OCI-M1 (cell line): Measurements from ENCODE around the gene OR2B6.
A peak's percentile ranks its signal among the peaks of the same experiment; 100 is the strongest.
"Not testable (repeated sequence)": the region's sequence is repeated elsewhere in the genome, so short reads cannot be mapped to it uniquely, and the experiment has no call there.

ENCODE experiments used
- DNase-seq: peaks from one replicate; lab custom pipeline; 2025; lab: John Stamatoyannopoulos, UW

The OR2B6 gene

DNA sequence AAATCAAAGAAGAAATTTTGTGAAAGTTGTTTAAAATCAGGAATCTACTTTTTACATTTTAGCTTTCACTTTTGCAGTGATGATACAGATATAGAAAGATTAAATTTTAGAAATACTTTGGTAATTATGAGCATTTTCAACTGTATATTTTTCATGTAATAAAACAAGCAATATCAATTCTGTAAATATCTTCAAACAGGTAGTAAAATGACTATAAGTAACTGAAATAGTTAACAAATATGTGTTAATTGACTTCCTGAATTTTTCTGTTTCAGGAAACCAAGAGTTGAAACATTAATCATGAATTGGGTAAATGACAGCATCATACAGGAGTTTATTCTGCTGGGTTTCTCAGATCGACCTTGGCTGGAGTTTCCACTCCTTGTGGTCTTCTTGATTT is at the start of gene OR2B6:
Gene OR2B6, plus strand, starts transcription at position 301 of the 400 bp plus-strand sequence. Its CDS starts 0 bp downstream, at position 301.
- no peak for DNase-seq

DNA sequence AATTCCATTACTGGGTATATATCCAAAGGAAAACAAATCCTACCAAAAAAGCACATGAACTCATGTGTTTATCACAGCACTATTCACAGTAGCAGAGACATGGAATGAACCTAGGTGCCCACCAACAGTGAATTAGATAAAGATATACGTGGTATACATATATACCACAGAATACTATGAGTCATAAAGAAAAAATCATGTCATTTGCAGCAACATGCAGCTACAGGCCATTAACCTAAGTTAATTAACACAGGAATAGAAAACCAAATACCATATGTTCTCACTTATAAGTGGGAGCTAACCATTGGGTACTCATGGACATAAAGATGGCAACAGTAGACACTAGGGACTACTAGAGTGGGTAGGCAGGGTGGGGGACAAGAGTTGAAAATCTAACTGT is 49.0 kb upstream of the OR2B6 start:
- no peak for DNase-seq

DNA sequence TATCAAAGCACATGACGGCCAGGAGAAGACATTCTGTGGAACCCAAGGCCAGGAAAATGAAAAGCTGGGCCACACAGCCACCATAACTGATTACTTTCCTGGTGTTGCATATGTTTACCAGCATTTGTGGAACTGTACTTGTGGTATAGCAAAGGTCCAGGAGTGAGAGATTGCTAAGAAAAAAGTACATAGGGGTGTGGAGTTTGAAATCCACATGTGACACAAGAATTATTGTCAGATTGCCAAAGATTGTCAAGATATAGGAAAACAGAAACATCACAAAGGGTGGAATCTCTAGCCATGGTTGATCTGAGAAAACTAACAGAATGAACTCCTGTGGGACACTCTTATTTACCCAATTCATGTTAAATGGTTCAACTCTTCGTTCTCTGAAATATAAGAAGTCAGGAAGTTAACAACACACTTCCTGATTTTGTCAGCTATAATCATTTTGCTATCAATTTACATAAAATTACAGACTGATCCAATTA is 45.0 kb upstream of the OR2B6 start, which contains the start of gene OR2B2:
Gene OR2B2, minus strand, starts transcription at position 441 of the 491 bp plus-strand sequence. Its CDS starts 77 bp downstream, at position 364.
- DNase-seq = peak; percentile 30

DNA sequence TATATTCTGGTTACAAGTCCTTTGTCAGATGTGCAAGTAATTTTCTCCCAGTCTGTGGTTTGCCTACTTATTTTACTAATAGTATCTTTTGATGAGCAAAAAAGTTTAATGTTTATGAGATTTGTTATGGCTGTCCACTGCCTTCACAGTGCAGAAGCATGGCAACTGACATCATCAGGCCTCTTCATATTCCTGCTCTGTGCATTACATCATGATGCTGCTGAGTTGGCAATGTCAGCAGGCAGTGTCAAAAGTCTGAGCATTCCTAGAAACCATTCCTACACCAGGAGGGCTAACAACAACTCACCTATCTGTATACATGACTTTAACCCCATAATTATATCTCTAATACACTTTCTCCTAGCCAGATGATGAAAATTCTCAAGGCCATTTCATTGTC is 34.1 kb upstream of the OR2B6 start:
- no peak for DNase-seq

DNA sequence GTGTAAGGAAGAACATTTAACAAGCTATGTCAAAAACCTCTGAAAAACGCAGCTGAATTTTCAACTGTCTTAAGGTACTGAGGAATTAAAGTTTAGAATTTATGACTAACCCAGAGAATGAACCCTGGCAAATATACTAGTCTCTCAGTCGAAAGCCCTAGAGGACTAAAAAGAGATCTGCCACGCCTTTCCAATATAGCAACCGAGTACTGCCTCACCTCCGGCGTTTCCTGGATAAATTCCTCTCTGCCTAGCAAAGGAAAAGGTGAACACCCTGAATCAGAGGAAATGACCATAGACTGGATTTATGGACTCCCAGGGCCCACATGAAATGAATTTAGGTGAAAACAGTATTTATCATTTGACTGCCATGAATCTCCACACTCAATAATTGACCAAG is 32.9 kb upstream of the OR2B6 start:
- DNase-seq = no peak

DNA sequence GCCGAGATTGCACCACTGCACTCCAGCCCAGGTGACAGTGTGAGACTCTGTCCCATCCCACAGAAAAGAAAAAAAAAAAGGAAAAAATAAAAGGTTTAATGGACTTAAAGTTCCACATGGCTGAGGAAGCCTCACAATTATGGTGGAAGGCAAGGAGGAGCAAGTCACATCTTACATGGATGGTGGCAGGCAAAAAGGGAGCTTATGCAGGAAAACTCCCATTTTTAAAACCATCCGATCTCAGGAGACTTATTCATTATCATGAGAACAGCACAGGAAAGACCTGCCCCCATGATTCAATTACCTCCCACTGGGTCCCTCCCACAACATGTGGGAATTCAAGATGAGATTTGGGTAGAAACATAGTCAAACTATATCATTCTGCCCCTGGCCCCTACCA is 29.0 kb upstream of the OR2B6 start:
- DNase-seq = not testable (repeated sequence)

DNA sequence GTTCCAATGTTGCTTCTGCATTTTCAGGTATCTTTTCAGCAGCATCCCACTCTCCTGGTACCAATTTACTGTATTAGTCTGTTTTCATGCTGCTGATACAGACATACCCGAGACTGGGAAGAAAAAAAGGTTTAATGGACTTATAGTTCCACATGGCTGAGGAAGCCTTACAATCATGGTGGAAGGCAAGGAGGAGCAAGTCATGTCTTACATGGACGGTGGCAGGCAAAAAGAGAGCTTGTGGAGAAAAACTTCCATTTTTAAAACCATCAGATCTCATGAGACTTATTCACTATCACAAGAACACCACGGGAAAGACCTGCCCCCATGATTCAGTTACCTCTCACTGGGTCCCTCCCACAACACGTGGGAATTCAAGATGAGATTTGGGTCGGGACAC is 27.1 kb upstream of the OR2B6 start:
- not testable (repeated sequence) for DNase-seq

DNA sequence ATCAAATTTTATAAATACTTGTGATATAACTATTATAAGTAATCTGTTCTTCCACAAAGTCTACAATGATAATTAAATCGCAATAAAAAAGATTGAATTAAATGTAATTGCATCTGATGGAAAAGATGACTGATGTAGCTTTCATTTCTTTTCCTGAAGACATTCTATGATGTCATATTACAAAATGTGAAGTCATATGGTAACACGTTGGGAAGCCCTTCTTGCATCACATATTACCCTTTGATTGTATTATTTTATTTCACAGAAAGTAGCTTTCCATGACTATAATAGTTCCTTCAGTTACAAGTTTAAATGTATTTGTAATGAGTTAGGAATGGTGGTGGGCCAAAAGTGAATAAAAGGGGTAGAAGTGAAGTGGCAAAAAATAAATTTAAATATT is 25.8 kb upstream of the OR2B6 start:
- DNase-seq = no peak

DNA sequence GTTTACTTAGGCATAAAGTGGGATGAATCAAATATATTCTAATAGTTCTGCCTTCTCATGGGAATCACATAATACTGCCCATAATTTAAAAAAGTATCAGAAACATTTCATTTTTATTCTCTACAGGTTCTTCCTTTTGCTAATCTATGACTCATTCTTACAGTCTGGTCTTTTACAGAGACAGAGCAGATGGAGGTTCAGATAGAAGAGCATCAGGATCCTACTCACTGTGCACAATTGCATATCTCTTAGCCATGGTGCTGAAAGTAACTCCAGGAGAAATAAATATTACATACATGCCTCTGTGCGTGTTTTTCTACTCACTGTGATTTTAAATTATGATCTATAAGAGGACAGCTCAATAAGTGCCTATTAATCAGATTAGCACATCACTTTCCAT is 16.3 kb upstream of the OR2B6 start:
- peak; percentile 59 for DNase-seq

DNA sequence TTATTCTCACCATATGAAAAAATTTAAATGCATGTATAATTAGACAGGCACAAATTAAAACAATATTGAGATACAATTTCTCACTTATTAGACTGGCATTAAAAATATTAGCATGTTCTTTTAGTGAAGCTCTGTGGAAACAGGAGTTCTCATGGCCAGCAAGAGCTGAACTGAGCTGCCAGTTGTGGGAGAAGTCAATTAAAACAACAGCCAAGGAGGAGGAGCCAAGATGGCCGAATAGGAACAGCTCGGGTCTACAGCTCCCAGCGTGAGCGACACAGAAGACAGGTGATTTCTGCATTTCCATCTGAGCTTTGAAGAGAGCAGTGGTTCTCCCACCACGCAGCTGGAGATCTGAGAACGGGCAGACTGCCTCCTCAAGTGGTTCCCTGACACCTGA is 14.0 kb upstream of the OR2B6 start:
- not testable (repeated sequence) for DNase-seq

DNA sequence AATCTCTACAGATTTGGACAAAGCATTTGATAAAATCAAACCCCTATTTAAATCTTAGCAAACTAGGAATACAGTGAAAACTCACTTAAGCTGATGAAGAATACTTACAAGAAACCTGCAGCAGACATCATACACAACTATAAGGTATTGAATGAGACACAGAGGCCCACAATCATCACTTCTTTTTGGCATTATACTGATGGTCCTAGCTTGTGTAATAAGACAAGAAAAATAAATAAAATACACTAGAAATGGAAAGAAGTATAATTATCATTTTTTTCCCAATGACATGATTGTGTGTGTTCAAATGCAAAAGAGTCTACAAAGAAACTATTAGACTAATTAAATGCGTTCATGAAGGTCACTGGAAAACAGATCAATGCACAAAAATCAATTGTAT is 8.8 kb upstream of the OR2B6 start:
- no peak for DNase-seq

DNA sequence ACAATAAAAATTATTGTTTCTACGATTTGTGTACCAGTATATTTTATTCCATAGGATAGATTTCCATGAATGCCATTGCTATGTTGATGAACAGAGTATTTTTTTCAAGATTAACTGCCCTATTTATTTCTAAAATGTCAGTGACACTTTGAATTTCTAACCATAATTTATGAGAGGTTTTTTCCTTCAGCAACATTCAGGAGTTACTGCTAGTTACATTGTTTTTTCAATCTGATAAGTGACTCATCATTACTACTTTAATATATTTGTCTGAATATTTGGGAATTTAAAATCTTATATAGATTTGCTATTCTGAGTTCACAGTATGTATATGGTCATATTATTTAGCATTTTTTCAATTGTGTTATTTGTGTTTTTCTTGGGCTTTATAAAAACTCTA is 6.0 kb upstream of the OR2B6 start:
- DNase-seq = no peak

DNA sequence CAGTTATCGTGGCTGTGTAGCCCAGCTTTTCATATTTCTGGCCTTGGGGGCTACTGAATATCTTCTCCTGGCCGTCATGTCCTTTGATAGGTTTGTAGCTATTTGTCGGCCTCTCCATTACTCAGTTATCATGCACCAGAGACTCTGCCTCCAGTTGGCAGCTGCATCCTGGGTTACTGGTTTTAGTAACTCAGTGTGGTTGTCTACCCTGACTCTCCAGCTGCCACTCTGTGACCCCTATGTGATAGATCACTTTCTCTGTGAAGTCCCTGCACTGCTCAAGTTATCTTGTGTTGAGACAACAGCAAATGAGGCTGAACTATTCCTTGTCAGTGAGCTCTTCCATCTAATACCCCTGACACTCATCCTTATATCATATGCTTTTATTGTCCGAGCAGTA is 475 bp downstream of the OR2B6 start:
- DNase-seq = no peak

DNA sequence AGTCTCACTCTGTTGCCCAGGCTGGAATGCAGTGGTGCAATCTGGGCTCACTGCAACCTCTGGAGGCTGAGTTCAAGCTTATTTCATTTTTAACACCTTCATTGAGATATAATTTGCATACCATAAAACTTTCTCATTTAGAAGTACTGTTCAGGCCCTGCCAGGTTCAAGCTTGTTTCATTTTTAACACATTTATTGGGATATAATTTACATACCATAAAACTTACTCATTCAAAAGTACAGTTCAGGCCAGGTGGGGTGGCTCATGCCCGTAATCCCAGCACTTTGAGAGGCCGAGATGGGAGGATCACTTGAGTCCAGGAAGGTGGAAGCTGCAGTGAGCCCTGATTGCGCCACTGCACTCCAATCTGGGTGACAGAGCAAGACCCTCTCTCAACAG is 5.5 kb downstream of the OR2B6 start:
- no peak for DNase-seq

DNA sequence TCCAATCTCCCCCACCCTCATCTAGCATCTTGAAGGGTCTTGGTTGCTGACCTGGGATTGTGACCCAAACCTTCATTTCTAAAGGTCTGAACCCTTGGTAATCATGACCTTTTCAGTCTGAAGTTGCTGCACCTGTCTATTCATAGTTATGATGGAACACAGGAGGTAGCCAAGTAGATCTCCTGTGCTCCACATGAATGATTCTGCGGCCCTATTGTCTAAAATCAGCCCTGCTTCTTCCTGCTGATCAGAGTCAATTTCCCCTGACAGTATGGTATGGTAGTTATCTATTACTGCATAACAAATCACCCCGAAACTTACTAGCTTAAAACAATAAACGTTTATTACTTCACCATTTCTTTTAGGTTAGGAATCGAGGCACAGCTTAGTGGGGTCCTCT is 9.0 kb downstream of the OR2B6 start:
- DNase-seq = no peak

DNA sequence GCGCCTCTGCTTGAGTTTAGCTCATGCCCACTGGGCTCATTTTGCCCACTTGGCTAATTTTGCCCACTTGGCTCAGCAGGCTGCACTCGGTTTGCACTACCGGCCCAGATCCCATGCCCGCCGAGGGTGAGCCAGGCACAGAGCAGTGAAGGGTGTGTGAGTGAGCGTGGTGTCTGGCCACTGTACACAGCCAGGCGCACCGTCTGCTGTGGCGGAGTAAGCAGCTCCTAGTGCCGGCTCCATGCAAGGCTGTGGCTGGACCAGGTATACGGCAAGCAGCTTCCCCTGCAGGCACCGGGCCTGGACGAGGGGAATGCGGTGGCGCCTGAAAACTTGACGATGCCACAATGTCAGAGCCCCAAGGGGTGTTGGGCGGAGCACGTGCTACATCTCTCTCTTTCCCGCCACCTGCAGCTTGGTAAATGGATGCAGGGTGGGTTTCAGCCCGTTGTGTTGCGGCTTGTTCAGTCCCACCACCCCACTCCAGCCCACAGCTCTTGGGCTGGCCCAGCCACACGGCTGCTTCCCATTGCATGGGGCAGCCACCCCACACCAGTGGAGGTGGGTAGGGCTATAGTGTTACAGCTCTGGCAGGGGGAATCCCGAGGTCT is 9.9 kb downstream of the OR2B6 start:
- DNase-seq = no peak

DNA sequence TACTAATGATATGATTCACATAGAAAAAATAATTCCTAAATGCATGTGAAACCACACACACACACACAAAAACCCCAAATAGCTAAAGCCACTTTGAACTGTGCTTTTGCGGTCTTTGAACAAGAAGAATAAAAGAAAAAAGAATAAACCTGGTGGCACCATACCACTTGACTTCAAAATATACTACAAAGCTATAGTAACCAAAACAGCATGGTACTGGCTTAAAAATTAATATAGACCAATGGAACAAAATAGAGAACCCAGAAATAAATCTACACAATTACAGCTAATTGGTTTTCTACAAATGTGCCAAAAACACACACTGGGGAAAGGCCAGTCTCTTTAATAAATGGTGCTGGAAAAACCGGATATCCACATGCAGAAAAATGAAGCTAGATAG is 13.4 kb downstream of the OR2B6 start:
- no peak for DNase-seq

DNA sequence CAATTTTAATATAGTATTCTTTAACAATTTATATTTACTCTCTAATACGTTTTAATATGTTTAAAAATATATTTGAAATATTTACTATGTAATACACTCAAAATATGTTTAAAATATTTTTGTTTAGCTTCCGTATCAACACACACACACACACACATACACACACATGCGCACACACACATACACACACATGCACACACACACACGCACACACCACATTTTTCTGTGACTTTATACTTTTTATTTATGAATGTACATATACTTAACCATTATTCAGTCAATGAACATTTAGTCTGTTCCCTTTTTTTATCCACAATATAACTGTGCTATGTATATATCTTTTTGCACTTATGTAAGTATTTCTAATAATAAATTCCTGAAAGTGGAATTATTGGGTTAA is 15.7 kb downstream of the OR2B6 start:
- DNase-seq = no peak

DNA sequence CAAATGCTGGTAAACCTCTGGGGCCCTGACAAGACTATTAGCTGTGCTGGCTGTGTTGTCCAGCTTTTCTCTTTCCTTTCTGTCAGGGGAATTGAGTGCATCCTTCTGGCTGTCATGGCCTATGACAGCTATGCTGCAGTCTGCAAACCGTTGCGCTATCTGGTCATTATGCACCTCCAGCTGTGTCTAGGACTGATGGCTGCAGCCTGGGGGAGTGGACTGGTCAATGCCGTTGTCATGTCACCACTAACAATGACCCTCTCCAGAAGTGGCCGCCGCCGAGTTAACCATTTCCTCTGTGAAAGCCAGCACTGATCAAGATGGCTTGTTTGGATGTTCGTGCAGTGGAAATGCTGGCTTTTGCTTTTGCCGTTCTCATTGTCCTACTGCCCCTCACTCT is 20.3 kb downstream of the OR2B6 start:
- DNase-seq = no peak

DNA sequence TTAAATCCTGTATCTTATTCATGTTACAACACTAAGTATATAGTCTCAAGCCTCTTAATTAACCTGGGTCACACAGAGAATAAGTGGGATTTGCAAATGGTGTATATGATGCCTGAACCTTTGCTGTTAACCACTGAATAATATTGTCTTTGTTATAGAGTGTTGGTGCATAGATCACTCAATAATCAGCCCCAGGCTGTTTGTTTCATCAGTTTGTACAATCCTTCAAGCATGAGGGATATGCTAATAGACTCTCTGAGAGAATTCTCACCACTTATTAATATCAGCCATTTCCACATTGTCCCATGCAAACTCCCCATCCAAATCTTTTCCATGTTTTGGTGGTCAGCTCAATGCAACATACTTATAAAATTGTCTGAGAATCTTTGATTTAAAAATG is 21.7 kb downstream of the OR2B6 start:
- DNase-seq = no peak

DNA sequence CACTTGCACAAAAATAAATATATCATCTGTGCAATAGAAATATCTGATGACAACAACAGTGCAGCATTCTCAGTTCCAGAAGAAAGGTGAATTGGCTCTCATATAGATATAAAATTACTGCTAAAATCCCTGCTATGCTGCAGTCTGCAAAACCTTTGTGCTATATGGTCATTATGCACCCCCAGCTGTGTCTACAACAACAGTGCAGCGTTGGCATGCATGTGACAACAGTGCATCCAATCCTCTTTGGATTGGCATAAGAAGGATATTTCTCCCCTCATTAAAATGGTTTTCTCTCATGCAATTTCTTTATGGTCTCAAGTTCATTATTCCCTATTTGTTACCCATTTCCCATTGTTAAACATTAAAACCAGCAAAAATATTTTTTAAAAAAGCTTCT is 23.1 kb downstream of the OR2B6 start:
- DNase-seq = no peak

DNA sequence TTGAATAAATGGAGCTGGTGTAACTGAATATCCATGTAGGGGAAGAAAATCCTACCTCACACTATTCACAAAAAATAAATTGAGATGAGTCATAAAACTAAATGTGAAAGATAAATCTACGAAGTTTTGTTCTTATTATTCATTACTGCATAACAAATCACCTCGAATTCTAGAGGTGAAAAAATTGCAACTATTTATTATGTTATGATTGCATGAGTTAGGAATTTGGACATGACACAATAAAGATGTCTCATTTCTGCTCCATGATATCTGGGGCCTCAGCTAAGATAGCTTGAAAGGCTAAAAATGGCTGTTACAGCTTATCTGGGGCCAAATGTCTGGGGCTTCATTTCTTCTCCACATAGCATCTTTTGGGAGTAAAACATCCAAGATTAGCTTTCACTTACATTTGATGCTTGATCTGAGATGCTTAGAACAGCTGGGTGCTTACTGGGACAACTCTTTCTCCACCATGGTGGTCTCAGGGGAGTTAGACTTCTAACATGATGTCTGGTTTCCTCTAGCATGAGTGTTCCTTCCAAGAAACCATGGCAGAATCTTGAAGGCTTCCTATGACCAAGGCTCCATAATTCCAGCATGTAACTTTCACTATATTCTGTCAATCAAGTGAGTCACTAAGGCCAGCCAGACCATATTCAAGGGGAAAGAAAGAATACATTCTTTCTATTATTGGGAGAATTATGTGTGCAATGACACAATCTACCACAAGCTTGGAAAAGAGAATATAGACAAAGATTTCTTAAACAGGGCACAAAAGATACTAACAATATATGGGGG is 30.1 kb downstream of the OR2B6 start:
- no peak for DNase-seq

DNA sequence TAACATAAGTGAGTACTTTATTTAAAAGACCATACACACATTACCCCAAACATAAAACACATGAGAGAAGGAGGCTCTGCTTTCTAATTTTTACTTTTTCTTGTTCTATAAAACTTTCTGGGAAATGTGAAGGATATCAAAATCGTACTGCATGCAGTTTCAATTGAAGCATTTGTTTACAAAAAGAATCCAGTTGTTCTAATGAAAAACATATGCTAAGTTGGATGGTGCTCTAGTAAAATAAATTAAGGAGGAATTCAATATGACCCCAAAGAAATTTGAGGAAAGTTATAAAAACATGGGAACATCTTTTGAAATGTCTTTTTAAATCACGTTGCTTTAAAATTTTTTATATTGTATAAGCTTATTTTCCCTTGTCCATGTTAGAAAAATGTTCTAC is 37.6 kb downstream of the OR2B6 start:
- DNase-seq = no peak
